Bone marrow (tissue), 2 donors: ENCODE measurements around the gene NAP1L4.
A peak's percentile ranks its signal among the peaks of the same experiment; 100 is the strongest.

Source experiments
- DNase-seq, 2 donors: peaks; one replicate each; lab custom pipeline; 2025; lab: John Stamatoyannopoulos, UW

Gene NAP1L4, protein sequence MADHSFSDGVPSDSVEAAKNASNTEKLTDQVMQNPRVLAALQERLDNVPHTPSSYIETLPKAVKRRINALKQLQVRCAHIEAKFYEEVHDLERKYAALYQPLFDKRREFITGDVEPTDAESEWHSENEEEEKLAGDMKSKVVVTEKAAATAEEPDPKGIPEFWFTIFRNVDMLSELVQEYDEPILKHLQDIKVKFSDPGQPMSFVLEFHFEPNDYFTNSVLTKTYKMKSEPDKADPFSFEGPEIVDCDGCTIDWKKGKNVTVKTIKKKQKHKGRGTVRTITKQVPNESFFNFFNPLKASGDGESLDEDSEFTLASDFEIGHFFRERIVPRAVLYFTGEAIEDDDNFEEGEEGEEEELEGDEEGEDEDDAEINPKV

DNA sequence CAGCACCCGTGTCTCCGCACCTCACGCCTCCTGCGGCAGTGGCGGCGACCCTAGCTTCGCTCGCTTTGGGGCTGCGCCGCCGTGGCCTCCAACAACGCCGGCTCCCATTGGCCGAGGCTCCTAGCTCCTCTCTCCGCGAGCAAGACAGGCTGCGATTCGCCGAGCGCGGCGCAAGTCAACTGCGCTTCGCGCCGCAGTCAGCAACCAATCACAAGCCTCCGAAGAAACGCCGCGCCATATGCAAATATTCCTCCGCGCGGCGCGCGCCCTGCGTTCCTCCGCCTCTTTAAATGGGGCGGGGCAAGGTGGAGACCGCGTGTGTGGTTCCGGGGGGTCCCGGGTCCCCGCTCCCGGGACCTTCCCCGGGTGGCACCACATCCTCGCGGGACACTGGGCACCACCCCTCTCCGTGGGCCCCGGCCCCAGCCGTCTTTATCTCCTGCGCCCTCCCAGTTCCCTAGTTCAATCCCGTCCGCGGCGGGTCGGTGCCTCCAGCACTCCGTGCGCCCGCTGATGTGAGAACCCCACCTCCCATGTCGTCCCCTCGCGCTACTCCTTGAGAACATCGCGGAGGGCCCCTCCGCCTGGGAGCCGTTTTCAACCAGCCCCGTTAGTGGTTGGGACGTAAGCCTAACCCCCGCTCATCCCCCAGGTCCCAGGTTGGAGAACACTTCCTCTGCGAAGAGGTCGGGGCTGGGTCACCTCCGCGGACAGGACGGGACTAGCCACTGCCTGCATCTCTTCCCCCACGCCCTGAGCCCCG lies at the start of gene NAP1L4:
Gene NAP1L4 (minus strand): TSS at position 96 of the 763 bp plus-strand sequence. CDS start 13,109 bp downstream, outside the sequence.
- peak; percentile 95 to 98 for DNase-seq

DNA sequence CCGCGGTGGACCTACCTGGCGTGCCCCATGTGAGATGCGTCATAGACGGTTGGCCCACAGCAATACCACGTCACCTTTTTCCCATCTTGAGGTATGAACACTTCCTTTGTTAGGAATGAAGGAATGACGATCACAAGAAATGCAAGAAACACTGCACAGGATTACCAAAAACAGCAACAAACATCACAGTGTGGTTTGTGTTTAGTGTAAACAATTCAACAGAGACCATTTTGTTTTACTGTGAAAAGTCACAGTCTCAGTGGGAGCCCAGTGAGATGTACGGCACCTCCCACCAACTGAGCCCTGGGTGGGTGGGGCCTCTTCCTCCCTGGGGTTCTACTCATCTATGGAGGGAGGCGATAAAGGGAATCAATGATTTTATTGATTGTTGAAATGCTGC lies 48.8 kb upstream of the NAP1L4 start:
- DNase-seq: no peak

DNA sequence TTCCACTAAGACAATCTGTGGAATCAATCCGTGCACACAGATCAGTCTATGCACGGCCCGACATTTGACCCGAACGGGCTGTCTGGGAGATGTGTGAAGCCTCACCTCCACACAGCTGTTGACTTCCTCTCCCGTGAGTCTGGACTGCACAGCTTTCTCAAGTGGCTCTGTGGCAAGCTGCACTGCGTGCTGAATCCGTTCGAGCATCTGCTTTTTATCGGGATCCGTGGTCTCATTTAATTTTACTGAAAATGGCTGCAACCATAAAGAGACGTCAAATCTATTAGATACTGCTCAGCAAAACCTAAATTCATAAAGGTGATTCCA lies 45.8 kb upstream of the NAP1L4 start:
- no peak for DNase-seq

DNA sequence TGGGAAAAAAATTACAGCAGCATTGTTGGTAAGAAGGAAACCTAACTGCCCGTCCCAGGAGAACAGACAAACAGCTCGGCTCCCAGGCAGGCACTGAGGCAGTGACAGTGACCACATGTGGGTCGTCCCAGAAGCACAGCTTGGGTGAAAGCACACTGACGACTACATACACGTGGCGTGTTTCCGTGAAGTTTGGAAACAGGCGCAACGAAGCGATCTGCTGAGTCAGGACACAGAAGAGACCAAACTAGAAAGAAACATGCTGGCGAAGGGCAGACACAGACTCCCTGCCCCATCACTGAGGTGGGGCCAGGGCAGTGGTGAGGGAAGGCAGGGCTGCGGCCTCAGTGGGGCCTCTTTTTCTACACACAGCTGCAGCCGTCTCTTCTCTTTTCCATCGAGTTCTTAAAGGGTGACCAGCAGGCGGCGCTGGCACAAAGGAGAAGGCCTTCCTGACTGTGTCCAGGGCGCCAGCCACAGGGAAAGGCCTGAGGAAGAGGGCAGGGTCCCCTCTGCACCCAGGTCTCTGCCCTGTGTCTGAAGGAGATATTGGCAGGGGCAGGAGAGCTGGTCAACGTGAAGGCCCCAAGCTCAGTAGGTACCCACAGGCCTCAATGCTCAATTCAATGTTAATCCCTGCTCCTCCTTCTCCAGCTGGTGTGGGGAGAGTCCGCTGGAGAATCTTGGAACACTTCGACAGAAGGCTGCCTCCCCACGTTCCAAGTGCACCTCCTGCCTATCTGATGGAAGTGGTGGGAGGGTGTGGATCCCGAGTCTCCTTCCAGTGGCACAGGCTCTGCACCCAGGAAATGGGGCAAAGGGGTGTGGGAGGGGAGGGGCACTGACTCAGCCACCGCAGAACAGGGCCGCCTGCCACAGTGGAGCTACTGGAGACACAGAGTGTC lies 45.2 kb upstream of the NAP1L4 start:
- peak; percentile 27 to 37 for DNase-seq

DNA sequence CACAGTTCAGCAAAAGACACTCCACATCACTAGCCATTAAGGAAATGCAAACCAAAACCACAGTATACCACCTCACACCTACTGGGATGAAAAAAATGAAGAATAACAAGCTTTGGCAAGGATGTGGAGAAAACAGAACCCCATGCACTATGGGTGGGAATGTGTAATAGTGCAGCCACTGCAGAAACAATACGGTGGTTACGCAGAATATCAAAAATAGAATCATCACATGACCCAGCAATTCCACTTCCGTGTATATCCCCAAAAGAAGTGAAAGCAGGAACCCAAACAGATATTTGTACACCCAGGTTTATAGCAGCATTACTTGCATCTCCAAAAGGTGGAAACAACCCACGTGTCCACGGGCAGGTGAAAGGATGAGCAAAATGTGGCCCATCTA lies 44.3 kb upstream of the NAP1L4 start:
- peak in 1 of 2 donors; percentile 37 for DNase-seq

DNA sequence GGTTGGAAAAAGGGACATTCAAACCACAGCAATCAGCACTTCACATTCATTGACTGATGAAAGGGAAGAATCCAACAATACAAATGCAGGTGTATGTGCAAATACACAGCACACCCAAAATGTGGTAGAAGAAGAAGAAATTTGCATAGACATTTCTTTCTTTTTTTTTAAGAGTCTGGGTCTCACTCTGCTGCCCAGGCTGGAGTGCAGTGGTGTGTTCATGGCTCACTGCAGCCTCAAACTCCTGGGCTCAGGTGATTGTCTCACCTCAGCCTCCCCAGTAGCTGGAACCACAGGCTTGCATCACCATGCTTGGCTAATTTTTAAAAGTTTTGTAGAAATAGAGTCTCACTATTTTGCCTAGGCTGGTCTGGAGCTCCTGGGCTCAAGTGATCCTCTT lies 43.2 kb upstream of the NAP1L4 start:
- DNase-seq: no peak

DNA sequence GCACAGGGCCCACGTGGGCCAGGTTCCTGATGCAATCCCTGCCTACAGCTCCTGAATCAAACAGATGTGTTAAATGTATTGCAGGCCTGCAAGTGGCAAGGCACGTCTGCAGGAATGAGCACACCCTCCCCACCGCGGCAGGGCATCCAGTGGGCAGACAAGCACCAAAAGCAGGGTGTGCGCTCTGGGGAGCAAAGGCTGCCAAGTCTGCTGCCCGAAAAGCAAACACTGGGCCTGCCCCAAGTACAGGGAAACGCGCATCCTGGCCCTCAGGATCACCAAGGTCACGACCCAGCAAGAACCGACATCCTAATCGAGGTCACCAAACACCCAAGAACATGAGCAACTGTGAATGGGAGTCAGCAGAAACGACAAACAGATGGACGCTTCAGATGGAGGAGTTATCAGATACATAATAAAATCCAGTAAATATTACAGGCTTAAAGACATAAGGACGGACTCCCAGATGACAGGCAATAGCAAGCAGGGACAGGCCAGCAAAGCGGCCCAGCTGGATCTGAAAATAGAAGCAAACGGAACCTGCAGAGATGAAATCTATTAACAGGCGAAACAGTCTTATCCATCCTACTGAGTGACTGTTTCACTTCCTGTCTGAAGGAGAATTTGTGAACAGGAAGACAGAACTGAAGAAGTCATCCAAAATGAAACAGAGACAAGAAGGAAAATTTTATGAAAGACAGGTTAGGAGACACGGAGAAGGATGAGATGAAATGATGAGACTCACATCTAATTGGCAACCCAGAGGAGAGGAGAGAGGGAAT lies 38.4 kb upstream of the NAP1L4 start:
- DNase-seq: no peak

DNA sequence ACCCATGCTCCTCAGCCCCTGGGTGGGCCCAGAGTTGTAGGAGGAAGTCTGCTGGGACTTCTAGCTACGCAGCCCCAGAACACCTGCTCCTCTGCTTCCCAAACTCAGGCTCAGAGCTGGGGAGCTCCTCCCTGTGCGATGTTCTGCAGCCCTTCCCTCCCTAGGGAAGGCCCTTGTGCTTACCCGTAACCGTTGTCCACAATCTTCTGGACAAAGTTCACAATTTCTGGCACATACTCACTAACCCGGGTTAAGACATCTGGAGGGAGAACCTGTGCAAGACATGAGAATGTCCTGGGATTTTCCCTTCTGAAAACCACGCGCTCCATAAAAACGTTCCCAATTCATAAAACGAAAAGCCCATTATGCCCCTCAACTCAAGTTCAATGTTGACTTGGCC lies 36.7 kb upstream of the NAP1L4 start:
- no peak for DNase-seq

DNA sequence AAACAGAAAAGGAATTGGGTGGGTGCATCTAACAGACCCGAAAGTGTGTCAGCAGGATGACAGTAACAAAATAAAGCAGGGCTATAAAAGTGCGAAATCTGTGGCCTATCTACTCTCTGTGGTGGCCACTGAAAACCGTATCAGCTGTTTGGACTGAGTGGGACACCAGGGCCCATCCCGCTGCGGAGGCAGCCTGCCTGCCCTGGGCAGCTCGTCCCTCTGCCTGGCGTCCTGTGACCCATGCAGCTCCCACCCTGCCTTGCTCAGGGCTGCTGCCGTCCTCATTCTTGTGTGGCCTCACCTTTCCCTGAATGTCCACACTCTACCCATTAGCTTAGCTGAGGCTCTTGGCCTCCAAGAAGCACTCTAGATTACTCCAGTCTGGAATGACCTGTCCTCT lies 34.7 kb upstream of the NAP1L4 start:
- DNase-seq: no peak

DNA sequence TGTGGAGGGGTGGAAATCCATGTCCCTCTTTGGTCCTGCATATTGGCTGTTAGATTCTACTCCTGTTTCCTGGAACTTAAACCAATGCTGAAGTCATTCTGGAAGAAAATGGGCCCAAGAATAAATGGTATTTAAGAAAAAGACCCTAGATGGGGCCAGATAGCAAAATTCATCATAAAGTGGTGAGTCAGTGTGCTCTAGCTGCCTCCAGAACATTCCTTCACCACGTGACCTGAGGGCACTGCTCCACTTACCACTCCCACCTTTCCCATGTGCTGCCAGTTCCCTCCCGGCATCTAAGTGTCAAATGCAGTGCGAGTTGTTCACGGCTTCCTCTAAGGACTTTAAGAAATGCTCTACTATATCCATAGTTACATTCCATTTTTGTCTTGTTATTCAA lies 30.9 kb upstream of the NAP1L4 start:
- no peak for DNase-seq

DNA sequence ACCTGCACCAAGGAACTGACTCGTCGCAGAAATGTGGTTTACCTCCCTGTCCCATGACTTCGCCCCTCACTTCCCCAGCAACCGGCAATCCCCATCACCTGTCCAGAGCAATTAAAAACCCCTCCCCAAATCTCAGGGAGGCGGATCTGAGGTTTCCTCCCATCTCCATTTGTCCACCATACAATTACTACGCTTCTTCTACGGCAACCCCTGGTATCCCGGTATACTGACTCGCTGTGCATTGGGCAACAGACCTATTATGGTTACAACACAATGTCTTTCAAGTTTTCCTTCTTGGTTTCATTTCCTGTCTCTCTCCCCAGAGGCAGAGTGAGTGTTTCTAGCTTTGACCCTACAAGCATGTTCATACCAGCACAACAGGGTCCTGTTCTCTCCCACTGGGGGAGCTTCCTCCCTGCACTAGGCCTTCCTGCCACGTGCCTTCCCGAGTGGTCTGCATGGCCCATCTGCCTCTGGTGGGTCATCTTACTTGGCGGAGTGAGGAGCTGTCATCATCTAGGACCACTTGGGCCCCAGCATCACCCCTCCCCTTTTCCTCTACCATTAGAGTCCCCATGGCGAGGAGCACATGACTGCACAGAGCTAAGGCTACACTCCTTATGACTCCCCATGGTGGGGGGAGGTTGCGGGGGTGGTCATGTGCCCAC lies 30.3 kb upstream of the NAP1L4 start:
- DNase-seq: no peak

DNA sequence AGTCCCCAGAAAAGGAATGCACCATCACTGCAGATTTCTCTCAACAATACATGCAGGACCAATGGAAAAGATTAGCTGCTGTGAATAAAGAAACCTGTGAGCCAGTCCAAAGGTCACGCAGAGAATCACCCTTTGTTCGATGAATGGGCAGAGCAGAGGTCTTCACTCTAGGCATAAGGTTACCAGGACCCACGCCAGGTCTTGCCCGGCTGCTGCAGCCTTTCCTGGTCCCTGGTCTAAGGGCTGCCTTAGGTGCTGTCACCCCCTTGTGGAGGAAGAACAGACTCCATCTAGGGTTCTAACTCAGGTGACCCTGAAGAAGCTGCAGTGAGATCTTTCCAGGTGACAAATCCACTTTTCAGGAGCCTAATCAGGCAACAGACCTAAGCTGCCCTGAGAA lies 29.0 kb upstream of the NAP1L4 start:
- no peak for DNase-seq

DNA sequence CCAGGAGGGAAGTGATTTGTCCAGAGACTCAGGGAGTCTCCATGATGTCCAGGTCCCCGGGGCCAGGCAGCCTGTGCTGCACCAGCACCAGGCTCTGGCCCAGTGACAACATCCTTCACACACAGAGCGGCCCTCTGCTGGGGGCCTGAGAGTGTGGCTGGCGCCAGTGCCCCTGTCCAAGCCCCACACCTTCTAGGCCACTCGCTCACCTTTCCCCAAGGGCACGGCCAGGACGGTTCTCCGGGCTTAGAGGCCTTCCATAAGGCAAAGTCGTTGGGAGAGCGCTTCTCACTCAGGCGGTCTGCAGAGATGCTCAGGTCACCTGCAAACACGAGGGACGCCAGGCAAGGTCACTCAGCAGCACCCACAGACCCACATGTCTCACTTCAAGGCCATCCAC lies 27.9 kb upstream of the NAP1L4 start:
- DNase-seq: no peak

DNA sequence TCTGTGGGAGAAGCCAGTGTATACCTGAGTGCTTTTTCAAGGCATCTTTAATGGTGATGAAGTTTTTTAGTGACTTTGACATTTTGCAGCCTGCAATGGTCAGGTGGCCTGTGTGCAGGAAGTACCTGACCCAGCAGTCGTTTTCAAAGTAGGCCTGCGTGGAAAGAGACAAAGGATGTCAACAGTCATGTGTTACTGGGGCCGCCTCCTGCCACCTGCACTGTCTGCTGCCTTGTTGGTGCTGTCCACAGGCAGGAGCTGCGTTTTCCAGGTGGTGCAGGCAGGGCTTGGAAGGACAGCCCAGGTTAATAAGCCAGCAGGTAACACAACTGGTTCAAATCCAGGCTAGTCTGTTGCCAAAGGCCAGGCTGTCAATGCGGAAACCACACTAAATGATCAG lies 26.5 kb upstream of the NAP1L4 start:
- DNase-seq: no peak

DNA sequence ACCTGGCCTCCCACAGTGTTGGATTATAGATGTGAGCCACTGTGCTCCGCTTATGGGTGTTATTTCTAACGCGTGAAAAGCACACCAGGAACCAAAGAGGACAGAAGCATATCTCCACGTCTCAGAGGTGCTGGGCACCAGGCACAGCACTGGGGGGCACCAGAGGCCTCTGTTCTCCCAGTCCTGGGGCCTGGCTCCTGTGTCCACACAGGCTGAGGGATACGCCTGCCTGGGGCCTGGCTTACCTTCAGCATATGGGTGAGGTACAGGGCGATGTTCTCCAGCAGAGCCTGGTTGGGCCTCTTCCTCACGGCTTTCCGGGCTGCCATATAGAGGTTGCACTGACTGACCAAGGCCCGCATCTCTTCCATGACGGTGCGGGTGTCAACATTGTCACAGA lies 24.7 kb upstream of the NAP1L4 start:
- no peak for DNase-seq

DNA sequence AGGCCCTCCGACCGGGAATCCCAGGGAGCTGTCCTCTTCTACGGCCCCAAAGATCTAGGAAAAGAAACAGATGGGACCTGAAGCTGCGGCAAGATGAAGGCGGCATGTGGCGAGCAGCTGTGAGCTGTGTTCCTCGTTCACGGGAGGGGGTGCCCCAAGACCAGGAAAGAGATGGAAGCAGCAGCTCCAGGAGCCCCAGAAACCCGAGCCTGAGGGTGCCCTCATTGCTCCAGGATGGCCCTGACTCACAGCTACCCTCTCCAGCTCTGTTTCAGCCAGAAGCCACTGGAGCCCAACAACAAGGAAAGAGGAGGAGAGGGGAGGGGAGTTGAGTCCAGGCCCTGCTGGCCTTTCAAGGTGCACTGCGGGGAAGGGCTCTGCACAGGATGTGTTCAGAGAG lies 23.7 kb upstream of the NAP1L4 start:
- no peak for DNase-seq

DNA sequence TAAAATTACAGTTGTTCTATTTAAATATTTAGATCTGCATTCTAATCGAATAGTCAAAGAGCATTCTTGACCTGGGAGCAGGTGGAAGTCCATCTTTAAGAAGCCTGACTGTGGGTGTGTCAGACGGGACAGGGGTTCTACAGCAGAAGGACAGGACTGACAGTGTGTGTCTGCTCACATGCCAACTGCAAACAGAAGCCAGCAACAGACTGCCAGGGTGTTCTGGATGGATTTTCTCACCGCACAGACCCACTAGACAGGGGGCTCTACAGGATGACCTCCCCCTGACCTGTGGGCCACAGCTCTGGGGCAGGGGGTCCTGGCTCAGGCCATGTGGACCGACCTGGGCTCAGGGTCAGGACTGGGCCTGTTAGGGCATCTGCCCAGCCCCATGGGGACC lies 22.8 kb upstream of the NAP1L4 start:
- no peak for DNase-seq

DNA sequence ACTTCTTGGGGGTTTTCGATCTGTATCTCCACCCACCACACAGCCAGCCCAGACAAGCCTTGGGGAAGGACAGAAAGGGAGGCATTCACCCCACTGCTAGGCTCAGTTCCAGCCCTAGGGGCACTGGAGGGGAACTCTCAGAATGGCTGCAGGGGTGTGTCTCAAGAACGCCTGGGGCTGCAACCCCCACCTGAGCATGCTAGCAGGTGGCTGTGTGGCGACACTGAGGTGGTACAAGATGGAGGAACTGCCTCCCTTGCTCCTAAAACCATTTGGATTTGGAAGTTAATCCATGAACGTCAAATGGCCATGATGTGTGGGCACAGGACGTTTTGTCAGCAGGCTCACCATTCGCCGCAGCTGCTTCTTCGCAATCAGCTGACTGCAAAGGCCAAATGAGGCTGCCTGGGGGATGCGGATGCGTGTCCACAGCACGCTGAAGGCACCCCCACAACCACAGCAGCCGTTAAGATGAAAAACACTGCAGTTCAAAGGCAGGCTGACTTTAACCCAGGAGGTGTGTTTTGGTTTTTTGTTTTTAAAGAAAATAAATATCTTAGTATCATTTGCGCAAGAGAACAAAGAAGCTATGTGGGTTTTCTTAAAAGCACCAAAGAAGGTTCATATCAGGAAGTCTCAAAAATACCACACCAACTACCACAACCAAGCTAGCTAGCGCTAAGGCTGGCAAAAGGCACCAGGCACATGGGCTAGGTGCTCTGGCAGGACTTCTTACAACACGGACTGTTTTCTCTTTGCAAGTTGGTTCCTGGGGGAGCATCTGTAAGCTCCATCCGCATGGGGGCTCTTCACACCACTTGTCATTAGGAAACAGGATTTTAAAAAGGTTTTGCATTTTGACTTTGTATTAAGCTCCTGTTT lies 22.2 kb upstream of the NAP1L4 start:
- no peak for DNase-seq

DNA sequence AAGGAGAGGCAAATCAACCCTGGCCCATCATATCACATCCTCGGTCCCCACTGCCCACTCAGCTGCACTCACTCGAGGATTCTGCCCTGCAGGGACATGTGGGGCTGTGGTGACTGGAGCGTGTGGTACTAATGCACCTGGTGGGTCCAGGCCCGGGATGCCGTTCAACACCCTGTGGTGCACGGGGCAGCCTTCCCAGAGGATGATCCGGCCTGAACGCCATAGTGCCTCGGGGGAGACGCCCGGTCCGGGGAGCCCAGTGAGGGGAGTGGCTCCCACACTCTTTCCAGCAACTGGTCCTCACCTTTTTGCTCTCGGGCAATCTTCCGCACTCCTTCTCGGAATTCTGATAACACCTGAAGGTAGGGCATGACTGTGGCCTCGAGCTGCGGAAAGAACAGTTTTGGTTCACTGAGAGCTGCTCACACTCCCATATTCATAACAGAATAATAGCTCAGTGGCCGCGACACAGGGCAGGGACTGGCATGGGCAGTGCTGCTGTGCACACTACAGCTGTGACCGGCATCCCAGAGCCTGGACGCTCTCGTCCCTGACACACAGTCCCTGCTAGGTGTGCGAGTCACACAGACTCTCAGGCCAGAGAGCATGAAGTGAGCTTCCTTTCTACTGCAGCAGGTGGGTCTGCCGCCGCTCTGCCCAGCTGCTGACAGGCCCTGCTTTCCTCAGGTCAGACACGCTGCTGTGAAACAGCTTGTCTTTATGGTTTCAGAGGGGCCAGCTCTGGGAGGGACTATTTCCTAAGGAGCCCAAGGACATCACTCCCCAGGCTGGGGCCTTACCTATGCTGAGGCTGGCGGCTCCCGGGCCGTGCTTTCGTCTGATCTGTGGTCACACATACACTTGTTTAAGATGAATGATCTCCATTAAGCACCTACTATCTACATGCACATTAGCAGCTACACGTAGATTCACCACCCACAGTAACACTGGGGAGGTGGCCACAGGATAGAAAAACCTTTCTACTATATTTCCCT lies 20.1 kb upstream of the NAP1L4 start:
- DNase-seq: no peak
